Ecto neural progenitor cell (in vitro differentiated cells): ENCODE measurements around the gene UBR1.
"Not testable (repeated sequence)": the region's sequence is repeated elsewhere in the genome, so short reads cannot be mapped to it uniquely, and the experiment has no call there.

Experiments used
- DNase-seq: peaks from one replicate; pipeline ENCODE4 v3.0.0-alpha.2; 2018; ENCODE audit warnings: low spot score

Gene UBR1

GRCh38 chr15:43105778-43106485, at the start of gene UBR1:
UBR1 (minus strand) TSS chr15:43106038; CDS start chr15:43106022, 16 bp downstream.
- DNase-seq, result peak; percentile 92

GRCh38 chr15:43153269-43153668, 47.4 kb upstream of the UBR1 start:
- DNase-seq, result no peak

- no peak for DNase-seq
Measured at GRCh38 chr15:43151688-43152087, 45.9 kb upstream of the UBR1 start.

DNA sequence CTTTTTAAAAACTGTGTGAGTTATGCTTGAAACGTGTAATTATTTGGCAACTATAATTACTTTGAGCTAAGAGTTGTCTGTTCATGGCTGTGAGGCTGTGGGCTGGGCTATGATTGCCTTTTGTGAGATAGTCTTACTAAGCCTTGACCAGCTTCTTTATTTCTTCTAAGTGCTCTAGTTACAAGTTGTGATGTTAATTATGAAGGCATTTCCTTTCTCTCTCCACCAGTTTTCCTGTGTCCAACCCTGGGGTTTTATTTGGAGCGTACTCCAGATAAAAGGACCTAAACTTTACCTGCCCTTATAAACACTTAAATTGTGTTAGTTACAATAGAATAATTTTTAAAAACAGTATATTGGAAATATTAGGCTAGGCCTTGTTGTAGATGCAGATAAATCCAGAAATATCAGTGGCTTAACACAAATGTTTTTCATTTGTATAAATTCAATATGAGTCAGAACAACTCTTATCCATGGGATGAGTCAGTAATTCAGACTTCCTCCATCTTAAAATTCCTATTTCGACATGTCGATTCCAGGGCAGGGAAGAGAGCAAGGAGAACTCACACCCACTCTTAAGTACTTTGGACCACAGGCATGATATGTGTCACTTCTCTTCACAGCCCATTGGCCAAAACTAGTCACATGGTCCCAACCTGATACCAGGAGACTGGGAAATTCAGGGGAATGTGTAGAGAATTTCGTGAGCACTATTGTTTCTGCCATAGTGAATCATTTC, 44.5 kb upstream of the UBR1 start:
- DNase-seq, result no peak

DNA sequence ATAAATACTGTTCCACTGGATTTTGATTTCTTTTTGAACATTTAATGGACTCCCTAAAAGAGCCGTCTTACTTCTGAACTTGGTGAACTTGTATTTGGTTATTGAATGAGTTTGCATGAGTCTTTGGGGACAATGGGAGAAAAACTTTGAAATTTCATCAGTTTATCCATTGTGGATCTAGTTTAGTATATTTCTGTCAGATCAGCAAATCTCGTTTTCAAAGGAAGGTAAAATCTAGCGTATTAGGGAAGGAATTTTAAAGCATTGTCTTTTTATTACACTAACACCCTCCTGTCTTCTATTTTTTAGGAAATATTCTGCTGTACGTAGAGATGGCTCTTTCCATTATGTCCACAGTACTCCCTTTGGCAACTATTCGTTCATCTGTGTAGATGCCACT, 40.3 kb upstream of the UBR1 start:
- no peak for DNase-seq

GRCh38 chr15:43144512-43144911, 38.7 kb upstream of the UBR1 start:
- DNase-seq, result no peak

GRCh38 chr15:43143203-43143941, 37.5 kb upstream of the UBR1 start:
- no peak for DNase-seq

DNA sequence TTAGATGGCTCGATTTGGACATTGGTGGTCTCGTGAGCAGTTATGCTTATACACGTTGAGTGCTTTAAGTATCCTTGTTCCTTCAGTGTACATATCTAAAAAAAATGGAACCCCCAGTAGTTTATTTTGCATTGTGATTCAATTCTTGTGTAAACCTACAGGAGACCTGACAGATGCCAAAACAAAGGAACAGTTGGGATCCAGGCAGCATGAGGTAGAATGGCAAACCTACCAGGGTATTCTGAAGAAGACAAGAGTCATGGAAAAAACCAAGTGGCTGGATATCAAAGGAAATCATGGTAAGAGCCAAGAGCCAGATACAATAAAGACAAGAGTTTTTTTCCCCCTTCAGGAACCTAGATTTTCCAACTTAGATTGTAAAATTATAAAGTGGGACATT, 29.5 kb upstream of the UBR1 start:
- DNase-seq, result no peak

GRCh38 chr15:43134157-43134635, 28.4 kb upstream of the UBR1 start:
- no peak for DNase-seq

DNA sequence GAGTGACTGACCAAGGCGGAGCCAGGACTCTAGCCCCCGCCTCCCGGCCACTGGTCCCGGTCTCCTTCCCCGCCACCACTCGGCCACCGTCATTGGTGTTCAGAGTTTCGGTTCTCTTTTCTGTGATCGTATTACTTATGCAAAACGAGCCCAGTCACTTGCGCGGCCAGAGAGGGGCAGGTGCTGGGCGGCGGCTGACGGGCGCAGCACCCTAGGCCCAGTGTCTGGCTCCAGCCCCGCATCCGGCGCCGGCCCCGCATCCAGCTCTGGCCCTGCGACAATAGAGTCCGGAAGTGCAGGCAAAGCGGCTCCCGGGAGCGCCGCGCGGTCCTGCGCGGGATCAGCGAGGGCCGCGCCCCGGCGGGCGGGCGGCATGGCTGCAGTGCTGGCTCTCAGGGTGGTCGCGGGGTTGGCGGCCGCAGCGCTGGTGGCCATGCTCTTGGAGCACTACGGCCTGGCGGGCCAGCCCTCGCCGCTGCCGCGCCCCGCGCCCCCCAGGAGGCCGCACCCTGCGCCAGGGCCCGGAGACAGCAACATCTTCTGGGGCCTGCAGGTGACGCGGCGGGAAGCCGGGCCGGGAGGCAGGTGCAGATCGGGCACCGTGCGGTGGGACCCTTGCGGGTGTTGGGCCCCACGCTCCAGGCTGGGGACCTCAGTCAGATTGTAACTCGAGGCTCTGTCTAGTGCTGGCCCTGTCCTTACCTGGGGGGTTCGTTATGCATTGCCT, 27.8 kb upstream of the UBR1 start, which contains the start of gene TMEM62:
Gene TMEM62 (plus strand): TSS at position 157 of the 727 bp plus-strand sequence. CDS start 217 bp downstream, at position 374.
- peak; percentile 81 for DNase-seq

DNA sequence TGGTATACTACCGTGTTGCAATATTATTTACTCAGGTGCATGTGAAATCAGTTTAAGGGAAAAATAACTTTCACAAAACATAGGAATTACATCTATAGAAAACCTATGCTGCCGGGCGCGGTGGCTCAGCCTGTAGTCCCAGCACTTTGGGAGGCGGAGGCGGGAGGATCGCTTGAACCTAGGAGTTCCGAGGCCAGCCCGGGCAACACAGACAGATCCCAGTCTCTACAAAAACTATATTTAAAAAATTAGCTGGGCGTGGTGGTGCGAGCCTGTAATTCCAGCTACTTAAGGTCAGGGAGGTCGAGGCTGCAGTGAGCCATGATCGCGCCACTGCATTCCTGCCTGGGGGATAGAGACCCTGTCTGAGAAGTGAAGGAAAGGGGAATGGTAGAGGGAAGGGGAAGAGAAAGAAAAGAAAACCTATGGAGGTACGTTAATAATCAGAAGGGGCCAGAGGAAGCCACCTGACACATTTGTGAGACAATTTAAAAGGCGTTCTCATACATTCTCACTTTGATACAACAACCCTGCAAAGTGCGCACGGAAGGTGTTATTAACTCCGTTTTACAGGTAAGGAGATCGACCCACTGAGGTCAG, 27.1 kb upstream of the UBR1 start:
- DNase-seq, result no peak

DNA sequence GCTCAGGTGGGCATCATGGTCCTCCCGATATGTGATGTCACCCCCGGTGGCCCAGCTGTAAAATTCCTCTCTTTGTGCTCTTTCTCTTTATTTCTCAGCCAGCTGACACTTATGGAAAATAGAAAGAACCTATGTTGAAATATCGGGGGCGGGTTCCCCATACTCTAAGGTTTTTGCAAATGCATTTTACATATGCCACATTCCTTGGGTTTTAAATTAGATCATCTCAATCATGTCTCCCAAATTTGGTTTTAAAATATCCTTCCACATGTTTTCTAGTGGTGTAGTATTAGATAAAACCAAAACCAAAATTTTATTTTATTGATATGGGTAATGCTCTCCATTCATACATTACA, 23.1 kb upstream of the UBR1 start:
- DNase-seq, result no peak

DNA sequence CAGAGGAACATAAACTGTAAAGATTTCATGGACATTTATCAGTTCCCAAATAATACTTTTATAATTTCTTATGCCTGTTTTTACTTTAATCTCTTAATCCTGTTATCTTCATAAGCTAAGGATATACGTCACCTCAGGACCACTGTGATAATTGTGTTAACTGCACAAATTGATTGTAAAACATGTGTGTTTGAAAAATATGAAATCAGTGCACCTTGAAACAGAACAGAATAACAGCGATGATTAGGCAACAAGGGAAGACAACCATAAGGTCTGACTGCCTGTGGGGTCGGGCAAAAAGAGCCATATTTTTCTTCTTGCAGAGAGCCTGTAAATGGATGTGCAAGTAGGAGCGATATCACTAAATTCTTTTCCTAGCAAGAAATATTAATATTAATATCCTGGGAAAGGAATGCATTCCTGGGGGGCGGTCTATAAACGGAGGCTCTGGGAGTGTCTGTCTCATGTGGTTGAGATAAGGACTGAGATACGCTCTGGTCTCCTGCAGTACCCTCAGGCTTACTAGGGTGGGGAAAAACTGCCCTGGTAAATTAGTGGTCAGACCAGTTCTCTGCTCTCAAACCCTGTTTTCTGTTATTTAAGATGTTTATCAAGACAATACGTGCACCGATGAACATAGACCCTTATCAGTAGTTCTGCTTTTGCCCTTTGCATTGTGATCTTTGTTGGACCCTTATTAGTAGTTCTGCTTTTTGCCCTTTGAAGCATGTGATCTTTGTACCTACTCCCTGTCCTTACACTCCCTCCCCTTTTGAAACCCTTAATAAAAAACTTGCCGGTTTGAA, 22.5 kb upstream of the UBR1 start:
- not testable (repeated sequence) for DNase-seq

DNA sequence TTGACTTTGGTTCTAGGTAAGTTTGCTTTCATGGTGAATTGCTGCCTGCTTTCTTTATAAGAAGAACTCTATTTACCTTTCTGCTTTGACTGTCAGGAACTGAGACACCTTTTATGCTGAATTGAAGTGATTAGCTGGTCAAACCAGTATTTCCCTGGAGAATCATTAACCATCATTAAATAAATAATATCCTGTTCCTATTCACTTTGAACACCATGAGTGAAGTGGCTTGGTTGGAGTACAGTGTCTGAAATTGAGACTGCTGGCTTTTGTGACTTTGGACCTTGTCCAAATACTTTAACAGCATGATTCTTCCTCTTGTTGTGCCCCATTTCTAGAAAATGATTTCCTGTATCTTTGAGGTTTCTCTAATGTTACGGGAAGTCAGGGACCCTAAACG, 21.9 kb upstream of the UBR1 start:
- no peak for DNase-seq

DNA sequence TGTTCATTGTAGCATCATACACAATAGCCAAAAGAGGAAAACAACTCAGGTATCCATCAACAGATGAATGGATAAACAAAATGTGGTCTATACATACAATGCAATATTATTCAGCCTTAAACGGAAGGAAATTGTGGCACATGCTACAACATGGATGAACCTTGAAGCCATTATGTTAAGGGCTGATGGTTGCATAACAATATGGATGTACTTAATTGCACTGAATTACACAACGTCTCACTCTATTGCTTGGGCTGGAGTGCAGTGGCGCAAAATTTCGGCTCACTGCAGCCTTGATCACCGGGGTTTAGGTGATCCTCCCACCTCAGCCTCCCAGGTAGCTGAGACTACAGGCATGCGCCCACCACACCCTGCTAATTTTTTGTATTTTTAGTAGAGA, 20.5 kb upstream of the UBR1 start:
- DNase-seq, result no peak

- DNase-seq, result no peak
Measured at GRCh38 chr15:43125100-43125661, 19.3 kb upstream of the UBR1 start.

GRCh38 chr15:43121863-43122262, 16.0 kb upstream of the UBR1 start:
- DNase-seq, result no peak

DNA sequence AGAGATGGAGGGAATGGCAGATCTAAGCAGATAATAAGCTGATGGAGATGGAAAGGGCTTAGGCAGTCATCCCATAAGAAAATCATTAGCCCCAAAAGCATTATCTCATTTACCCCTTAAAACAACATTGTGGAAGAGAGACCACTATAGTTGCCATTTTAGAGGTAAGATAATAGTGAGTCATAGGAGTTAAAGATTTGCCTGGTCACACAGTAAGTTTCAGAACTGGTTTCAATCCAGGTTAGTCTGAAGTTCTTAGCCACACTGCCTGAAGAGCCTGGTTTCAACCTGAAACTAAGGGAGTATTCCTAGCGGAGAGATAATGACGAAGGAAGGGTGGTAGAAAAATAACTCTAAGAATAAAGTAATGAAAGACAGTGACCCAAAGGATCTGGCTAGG, 13.0 kb upstream of the UBR1 start:
- no peak for DNase-seq

- no peak for DNase-seq
Measured at GRCh38 chr15:43118286-43118685, 12.4 kb upstream of the UBR1 start.

DNA sequence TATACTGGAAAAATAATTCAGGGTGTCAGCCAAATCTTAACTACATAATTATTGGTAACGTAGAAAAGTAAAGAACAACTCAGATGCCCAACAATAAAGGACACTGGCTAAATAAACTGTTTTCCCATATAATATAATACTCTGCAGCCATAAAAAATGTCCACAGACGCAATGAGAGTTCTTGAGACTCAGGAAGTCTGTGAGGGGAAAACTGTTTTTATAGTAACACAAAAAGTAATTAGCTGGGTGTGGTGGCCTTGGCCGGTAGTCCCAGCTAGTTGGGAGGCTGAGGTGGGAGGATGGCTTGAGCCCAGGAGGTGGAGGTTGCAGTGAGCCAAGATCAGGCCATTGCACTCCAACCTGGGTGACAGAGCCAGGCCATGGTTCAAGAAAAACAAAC, 5.5 kb upstream of the UBR1 start:
- DNase-seq, result no peak

GRCh38 chr15:43107751-43108150, 1.9 kb upstream of the UBR1 start:
- no peak for DNase-seq
